HG02981 (cell line): ENCODE results near the gene PIGV.

ENCODE experiments used
- ATAC-seq: cut with Tn5 transposase; IDR thresholded peaks from one replicate; pipeline ENCODE4 v1.9.1; 2021; ENCODE audit warnings: mild to moderate bottlenecking, moderate library complexity; ENCODE audit not compliant: unreplicated experiment

Gene PIGV

DNA sequence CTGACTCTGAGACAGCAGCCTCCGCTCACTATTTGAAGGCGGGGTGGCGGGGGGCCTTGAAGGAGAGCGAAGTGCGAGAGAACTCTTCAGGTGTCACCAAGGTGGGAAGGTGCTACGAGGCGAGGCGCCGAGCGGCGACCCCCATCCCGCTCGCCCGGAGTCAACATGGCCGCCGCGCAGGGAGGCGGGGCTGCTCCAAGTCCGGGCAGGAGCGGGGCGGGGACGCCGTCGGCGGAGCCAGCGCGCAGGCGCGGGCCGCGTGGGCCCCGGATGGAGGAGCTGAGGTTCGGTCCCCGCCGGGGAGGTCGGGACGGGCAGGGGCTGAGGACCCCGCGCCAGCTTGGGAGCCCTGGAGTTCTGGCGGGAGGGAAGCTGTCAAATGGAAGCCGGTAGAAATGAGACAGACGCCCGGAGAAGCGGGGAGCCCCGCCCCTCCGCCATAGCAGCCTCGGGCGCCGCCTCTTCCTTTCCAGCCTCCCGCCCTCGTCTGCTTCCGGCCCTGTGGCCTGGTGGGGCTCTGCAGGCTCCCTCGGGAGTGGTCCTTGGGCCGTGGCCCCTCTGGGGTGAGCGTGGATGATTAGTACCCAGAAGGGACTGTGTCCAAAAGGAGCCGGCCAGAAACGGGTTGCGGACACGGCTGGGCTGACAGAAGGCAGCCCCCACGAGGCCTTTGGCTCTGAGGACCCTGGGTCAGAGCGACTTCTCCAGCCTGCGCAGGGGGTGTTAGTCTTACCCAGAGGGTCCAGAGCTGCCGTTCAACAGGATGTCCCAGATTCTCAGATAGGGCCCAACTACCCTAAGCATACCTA, at the start of gene PIGV:
TSS of gene PIGV (plus strand) at position 245 of the 809 bp plus-strand sequence. CDS start 2,866 bp downstream, outside the sequence.
- ATAC-seq: peak; percentile 52

DNA sequence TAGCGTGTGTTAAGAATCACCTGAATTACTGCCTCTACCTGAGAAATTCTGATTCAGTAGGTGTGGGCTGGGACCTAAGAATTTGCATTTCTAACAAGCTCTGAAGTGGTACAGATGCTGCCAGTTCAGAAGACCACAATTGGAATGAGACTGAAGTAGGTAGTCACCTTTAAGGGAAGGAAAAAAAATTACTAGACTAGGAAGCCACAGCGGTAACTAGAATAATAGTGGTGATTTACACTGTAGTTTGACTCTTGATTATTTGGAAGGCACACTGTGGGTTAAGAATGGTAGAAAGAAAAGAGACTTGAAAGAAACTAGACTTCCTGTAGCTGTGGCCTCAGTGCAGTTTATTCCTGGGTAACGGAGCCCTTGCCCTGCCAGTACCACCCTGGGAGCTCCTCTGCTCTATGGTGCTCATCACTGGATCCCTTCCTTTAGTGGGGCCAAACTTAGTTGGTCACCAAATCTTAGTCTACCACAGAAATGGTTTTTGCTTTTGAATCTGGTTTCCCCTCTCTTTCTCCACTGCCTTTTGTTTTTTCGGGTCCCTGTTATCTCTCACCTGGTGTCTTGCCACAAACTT, 48.3 kb upstream of the PIGV start:
- ATAC-seq: no peak

DNA sequence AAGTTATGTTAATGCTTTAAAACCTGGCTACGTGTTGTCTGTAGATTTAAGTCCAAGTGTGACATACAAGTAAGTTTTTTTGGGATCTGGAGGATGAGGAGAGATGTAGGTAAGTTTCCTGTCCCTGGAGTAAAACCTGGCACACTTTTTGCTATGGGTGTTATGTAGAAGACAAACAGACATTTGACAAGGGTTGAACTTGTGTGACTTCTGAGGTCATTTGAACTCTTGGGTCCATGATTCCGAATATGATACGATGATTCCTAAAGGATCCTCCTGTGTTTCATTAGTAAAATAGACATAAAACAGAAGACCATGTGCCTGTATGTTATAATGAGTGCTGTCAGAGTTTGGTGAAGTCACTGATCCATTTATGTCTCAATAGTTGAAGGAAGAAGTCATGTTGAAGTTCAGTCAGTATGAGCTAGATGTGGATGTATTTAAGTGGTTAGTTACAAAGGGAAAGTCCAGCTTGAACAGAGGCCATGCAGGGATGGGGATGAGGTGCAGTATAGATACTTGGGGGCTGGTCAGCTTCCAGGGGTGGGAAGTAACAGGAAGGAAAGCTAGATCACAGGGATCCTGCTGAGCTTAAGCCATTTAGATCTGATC, 47.6 kb upstream of the PIGV start:
- ATAC-seq: no peak

- no peak for ATAC-seq
Measured at GRCh38 chr1:26740952-26741351, 46.8 kb upstream of the PIGV start.

- ATAC-seq: no peak
Measured at GRCh38 chr1:26743426-26744059, 44.2 kb upstream of the PIGV start.

GRCh38 chr1:26744075-26744959, 43.4 kb upstream of the PIGV start:
- ATAC-seq: peak; percentile 96

GRCh38 chr1:26745191-26745590, 42.6 kb upstream of the PIGV start:
- no peak for ATAC-seq

GRCh38 chr1:26747048-26747447, 40.7 kb upstream of the PIGV start:
- ATAC-seq: no peak

DNA sequence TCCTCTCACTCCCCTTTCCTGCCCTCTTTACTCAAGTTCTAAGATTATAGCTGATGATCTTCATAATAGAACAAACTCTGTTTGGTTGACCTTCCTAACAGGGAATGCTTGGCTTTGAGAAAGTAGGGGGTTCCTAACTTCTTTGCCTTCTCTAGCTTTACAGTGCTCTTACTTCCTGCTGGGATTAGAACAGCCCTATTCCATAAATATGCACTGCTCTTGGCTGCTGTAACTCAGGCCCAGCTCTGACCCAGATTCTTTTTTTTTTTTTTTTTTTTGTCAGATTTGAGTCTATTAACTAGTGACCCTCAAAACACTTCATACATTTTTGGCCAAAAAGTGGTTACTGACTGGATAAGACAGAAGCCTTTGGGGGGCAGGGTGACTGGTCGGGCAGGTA, 39.4 kb upstream of the PIGV start:
- no peak for ATAC-seq

DNA sequence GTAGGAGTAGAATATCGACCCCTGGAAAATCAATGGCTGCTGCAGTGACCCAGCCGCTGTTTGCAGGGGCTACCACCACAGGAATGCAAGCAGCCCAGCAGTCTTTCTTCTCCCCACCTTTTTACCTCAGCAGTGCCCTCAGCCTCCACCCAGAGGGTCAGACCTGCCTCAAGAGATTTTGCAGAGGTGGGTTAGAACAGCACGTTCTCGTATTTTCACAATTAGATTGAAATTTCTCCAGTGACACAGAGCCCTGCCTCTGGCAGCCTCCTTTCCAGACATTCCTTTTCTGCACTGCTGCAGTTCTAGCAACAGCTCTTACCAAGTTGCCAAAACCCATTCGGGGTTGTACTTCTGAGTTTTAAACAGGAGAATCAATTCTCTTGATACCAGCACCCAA, 38.3 kb upstream of the PIGV start:
- no peak for ATAC-seq

GRCh38 chr1:26750428-26750827, 37.3 kb upstream of the PIGV start:
- ATAC-seq: no peak

GRCh38 chr1:26752519-26752918, 35.2 kb upstream of the PIGV start:
- ATAC-seq: no peak

GRCh38 chr1:26754086-26754874, 33.5 kb upstream of the PIGV start:
- no peak for ATAC-seq

DNA sequence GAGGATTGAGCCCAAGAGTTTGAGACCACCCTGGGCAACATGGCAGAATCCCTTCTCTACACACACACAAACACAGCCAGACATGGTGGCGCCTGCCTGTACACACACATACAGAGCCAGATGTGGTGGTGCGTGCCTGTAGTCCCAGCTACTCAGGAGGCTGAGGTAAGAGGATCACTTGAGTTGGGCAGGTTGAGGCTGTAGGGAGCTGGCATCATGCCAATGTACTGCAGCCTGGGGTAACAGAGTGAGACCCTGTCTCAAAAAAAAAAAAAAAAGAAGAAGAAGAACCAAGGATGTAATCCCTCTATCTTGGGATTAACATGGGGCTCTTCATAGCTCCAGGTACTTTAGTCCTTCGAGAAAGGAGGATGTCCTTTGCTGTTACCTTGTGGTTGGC, 29.4 kb upstream of the PIGV start:
- no peak for ATAC-seq

DNA sequence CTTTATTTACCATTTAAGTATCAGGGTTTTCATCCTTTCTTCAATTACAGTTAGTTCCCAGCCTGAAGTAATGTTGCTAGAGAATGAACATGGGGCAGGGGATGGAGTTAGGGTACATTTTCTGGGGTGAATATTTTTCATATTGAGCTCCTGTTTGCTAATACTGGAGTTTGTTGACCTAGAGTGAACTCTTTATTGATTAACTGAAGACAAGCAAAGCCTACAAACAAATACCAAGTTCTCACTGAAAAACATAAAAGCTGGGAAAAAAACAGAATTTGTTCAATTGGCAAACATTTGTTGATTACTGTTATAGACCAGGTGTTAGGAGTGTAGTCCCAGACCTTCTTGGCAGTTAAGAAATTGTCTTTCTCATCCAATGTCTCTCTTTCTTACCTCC, 28.2 kb upstream of the PIGV start:
- no peak for ATAC-seq

- no peak for ATAC-seq
Measured at GRCh38 chr1:26761217-26761616, 26.5 kb upstream of the PIGV start.

DNA sequence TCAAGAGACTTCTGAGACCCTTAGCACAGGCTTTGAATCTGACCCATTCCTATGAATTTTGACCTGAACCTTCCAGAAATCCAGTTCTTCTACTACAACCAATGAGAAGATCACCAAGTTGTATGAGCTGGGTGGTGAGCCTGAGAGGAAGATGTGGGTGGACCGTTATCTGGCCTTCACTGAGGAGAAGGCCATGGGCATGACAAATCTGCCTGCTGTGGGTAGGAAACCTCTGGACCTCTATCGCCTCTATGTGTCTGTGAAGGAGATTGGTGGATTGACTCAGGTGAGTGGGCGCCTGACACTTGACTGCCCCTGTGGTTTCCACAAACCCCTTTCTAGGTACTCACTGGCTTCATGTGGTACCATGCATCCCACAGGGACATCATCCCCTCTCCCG, 20.0 kb upstream of the PIGV start:
- no peak for ATAC-seq

DNA sequence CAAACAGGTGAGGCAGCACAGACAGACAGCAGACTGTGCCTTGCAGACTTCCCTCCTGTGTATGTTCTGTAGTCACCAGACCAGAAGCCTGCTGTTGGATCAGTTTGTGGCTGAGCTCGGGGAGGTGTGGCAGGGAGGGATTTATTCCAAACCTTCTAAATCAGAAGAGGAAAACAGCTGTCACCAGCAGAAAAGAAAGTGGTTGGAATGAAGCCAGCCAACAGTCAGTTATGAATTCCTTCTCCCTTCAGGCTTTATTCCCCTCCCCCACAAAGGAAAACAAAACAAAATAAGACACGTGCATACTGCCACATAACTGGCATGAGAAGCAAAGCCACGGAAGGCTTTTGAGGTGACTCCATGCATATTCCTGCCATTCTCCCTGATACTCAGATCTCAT, 19.0 kb upstream of the PIGV start:
- no peak for ATAC-seq

DNA sequence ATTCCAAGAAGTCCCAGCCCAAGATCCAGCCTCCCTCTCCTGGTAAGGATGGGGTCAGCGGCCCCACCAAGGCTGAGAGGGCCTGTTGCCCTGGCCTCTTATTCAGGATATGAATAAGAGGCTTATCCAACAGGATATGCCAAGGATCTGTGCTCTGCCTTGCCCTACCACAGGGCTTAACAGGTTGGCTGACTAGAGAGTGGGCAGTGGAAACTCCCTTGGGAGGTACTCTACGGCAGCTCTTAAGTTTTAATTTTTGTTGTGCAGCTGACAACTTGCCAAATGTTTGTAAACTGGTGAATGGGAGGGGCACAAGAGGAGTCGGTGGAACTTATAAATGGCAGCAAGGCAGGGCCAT, 16.5 kb upstream of the PIGV start:
- ATAC-seq: no peak
